ENCODE data around the gene BDKRB2. TPM values are rescaled to one million over a fixed set of nuclear protein-coding genes. Genes with fewer than 3 reads are reported as not detected.

The BDKRB2 gene
- total and polyA plus RNA-seq, 7 donors = 0.11 to 0.56 (median 0.35) TPM

DNA sequence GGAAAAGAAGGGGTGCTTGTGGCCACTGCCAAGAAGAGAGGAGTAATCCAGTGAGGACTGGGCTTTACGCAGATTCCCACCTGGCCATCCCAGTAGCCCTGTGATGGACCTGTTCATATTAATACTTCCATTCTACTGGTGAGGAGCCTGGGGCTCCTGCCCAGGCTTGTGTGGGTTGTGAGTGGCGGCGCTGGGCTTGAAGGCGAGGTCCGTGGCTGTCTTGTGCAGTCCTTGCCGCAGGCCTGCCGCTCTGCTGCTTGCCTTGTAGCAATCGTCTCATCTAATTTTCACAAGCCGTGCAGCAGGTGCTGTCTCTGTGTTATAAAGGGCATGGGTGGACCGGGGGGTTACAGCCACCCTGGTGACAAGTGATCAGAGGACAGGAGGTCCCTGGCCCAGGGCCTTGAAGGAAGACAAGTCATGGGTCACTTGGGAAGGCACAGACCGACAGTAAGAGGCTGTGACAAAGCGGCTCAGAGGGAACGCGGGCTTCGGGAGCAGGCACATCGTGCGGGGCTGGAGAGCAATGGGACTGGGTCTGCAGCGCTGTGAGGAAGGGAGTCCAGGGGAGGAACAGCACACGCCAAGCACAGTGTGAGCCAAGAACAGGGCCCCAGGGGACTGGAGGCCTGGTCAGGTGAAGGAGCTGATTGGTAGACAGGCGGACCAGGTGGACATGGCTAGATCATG lies 7.3 kb upstream of the BDKRB2 start:
- no peaks in the 10 kb centered on the region for H3K4me1 ChIP-seq
- no peak for TF ChIP-seq CTCF (IDR thresholded peaks at IDR 0.05)
- no peak overlapping the region for H3K4me3 ChIP-seq
- no peak for ATAC-seq
- no peak overlapping the region for H3K27ac ChIP-seq
- no peaks in the 10 kb centered on the region for H3K9me3 ChIP-seq
- intact Hi-C loops (cut with DNase I) = no loop called here
- 87 to 90% (median 88%) methylated on average over 20 of the region's 20 CpGs for WGBS, 3 donors
- H3K36me3 ChIP-seq (ENCODE audit: insufficient read depth in 1 of 2, low read depth in 1 of 2) = no peaks in the 10 kb centered on the region
- no peak for DNase-seq
- peaks cover 0 to 7% (median 0%) of the 10 kb centered on the region in 3 donors for H3K27me3 ChIP-seq (ENCODE audit: insufficient read depth in 3 of 3, low read length in 2 of 3)

DNA sequence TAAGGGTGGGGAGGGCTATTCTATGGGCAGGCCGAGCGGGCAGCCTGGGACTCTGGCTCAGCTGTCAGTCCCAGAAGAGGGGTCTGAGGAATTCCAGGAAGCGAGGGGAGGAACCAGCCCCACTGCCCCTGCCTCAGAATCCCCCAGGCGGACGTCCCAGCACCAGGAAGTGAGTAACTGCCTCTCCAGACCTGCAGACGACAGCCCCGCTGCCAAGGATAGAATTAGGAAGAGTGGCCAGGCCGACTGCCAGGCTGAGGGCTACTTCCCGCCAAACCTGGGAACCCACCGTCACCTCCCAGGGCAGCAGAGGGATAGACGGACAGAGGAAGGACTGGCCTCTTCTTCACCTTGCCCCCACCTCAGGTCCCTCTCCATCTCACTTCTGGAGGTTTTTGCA lies 6.7 kb upstream of the BDKRB2 start:
- no peak for TF ChIP-seq CTCF (IDR thresholded peaks at IDR 0.05)
- no peaks in the 10 kb centered on the region for H3K36me3 ChIP-seq (ENCODE audit: insufficient read depth in 1 of 2, low read depth in 1 of 2)
- H3K4me3 ChIP-seq = no peak overlapping the region
- peaks cover 0 to 7% (median under 1%) of the 10 kb centered on the region in 3 donors for H3K27me3 ChIP-seq (ENCODE audit: insufficient read depth in 3 of 3, low read length in 2 of 3)
- whole genome bisulfite sequencing, 3 donors = 57 to 65% (median 61%) methylated on average over 11 of the region's 11 CpGs
- H3K9me3 ChIP-seq = no peaks in the 10 kb centered on the region
- H3K27ac ChIP-seq = no peak overlapping the region
- DNase-seq = no peak
- H3K4me1 ChIP-seq = no peaks in the 10 kb centered on the region
- intact Hi-C loops (cut with DNase I) = no loop called here
- peak in 1 of 4 donors; percentile 13 for ATAC-seq

DNA sequence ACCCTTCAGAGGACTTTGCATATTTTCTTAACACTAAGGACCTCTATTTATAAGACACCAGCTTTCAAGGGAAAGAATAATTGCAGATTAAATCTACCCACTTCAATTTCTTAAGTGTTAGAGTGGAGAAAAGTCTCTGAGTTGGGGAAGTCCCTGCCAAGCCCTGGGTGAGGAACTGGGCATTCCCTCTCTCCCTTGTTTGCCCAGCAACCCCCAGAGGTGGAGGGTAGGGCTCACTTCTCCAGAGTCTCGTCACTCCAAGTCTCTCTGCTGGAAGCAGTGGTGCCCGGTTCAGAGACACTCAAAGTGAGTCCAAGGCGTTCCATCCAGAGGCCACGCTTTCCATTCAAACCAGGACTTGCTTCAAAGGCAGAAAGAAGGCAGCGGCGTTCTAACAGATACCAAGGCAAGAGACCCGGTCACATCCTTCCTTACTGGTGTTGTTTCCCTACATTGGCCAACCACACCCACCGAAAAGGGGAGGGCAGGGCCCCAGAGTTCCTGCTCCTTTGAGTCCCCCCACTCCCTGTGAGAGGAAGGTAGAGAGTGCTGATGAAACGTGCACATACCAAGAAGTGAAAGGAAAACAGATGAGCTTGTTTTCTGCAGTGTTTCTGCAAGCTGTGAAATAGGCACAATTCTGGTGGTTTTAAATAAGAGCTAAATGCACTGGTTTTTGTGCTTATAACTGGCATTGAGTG lies 6.1 kb upstream of the BDKRB2 start:
- Histone ChIP-seq H3K4me1 (no peaks in the 10 kb centered on the region), H3K4me3 (no peak overlapping the region), H3K36me3 (ENCODE audit: insufficient read depth in 1 of 2, low read depth in 1 of 2) (no peaks in the 10 kb centered on the region), H3K27me3 (ENCODE audit: insufficient read depth in 3 of 3, low read length in 2 of 3) (peaks cover 0 to 9% (median 1%) of the 10 kb centered on the region in 3 donors), H3K9me3 (no peaks in the 10 kb centered on the region), H3K27ac (no peak overlapping the region)
- WGBS, 3 donors = 42 to 53% (median 49%) methylated on average over 9 of the region's 9 CpGs
- DNase-seq (no peak), ATAC-seq (no peak)
- intact Hi-C loops (cut with DNase I) = no loop called here
- no peak for TF ChIP-seq CTCF (IDR thresholded peaks at IDR 0.05)

- Histone ChIP-seq H3K36me3 (ENCODE audit: insufficient read depth in 1 of 2, low read depth in 1 of 2) (no peaks in the 10 kb centered on the region), H3K27ac (no peak overlapping the region), H3K9me3 (no peaks in the 10 kb centered on the region), H3K4me3 (no peak overlapping the region), H3K27me3 (ENCODE audit: insufficient read depth in 3 of 3, low read length in 2 of 3) (peaks cover 0 to 24% (median 8%) of the 10 kb centered on the region in 3 donors), H3K4me1 (no peaks in the 10 kb centered on the region)
- 92 to 95% (median 93%) methylated on average over 8 of the region's 8 CpGs for WGBS, 3 donors
- intact Hi-C loops (cut with DNase I) = no loop called here
- TF ChIP-seq CTCF (IDR thresholded peaks at IDR 0.05) = no peak
- ATAC-seq = no peak
- no peak for DNase-seq
These were observed 3.5 kb upstream of the BDKRB2 start for GRCh38 chr14:96201157-96201556.
